Stimulated activated naive B cell treated with anti-CD40 and anti-IgM and Interleukin-4, amounts not matched to agents 10 μg/mL and 1 μg/mL and 100 μg/mL, for 72 hours (primary cell): ENCODE data around the gene IGLL1.
"Not testable (repeated sequence)": the region's sequence is repeated elsewhere in the genome, so short reads cannot be mapped to it uniquely, and the experiment has no call there.

Experiments used
- ATAC-seq, 2 donors: fragments of 150-1000 bp; cut with Tn5 transposase; replicated peaks; 2 replicates each; pipeline ENCODE4 v1.10.0; 2021; ENCODE audit warnings: moderate library complexity in 1 of 2
- DNase-seq: peaks from one replicate; pipeline ENCODE4 v3.0.0; 2021
- H3K27ac Mint-ChIP-seq: one replicate; pipeline ENCODE4 v1.8.0; 2022; ENCODE audit warnings: mild to moderate bottlenecking, mixed read lengths
- H3K27me3 Mint-ChIP-seq, 2 donors: one replicate each; pipeline ENCODE4 v1.8.0; 2022; ENCODE audit warnings: mixed read lengths in 2 of 2
- H3K36me3 Mint-ChIP-seq, 2 donors: one replicate each; pipeline ENCODE4 v1.8.0; 2022; ENCODE audit warnings: mixed read lengths in 2 of 2, mild to moderate bottlenecking in 1 of 2
- H3K4me1 Mint-ChIP-seq, 2 donors: one replicate each; pipeline ENCODE4 v1.8.0; 2022; ENCODE audit warnings: mixed read lengths in 2 of 2, mild to moderate bottlenecking in 1 of 2
- H3K4me3 Mint-ChIP-seq, 2 donors: one replicate each; pipeline ENCODE4 v1.8.0; 2022; ENCODE audit warnings: mild to moderate bottlenecking in 2 of 2, mixed read lengths in 2 of 2, moderate library complexity in 1 of 2
- H3K9me3 Mint-ChIP-seq, 2 donors: one replicate each; pipeline ENCODE4 v1.8.0; 2022; ENCODE audit warnings: mixed read lengths in 2 of 2, mild to moderate bottlenecking in 1 of 2

Gene IGLL1

GRCh38 chr22:23604939-23605712 lies 25.0 kb upstream of the IGLL1 start:
- Mint-ChIP-seq H3K27me3 (no peaks in the 10 kb centered on the region), H3K36me3 (no peaks in the 10 kb centered on the region), H3K4me3 (no peak overlapping the region), H3K4me1 (no peaks in the 10 kb centered on the region), H3K9me3 (no peaks in the 10 kb centered on the region), H3K27ac (no peak overlapping the region)
- ATAC-seq: no peak
- DNase-seq: no peak

GRCh38 chr22:23603266-23603665 lies 23.2 kb upstream of the IGLL1 start:
- ATAC-seq (no peak), DNase-seq (no peak)
- Mint-ChIP-seq H3K27ac (no peak overlapping the region), H3K36me3 (no peaks in the 10 kb centered on the region), H3K9me3 (no peaks in the 10 kb centered on the region), H3K4me1 (no peaks in the 10 kb centered on the region), H3K4me3 (no peak overlapping the region), H3K27me3 (no peaks in the 10 kb centered on the region)

GRCh38 chr22:23598805-23599518 lies 18.9 kb upstream of the IGLL1 start:
- Mint-ChIP-seq H3K9me3 (no peaks in the 10 kb centered on the region), H3K27me3 (no peaks in the 10 kb centered on the region), H3K4me1 (peaks cover 13% of the 10 kb centered on the region in 2 donors), H3K4me3 (no peak overlapping the region), H3K36me3 (no peaks in the 10 kb centered on the region), H3K27ac (no peak overlapping the region)
- DNase-seq: no peak
- ATAC-seq: no peak

DNA sequence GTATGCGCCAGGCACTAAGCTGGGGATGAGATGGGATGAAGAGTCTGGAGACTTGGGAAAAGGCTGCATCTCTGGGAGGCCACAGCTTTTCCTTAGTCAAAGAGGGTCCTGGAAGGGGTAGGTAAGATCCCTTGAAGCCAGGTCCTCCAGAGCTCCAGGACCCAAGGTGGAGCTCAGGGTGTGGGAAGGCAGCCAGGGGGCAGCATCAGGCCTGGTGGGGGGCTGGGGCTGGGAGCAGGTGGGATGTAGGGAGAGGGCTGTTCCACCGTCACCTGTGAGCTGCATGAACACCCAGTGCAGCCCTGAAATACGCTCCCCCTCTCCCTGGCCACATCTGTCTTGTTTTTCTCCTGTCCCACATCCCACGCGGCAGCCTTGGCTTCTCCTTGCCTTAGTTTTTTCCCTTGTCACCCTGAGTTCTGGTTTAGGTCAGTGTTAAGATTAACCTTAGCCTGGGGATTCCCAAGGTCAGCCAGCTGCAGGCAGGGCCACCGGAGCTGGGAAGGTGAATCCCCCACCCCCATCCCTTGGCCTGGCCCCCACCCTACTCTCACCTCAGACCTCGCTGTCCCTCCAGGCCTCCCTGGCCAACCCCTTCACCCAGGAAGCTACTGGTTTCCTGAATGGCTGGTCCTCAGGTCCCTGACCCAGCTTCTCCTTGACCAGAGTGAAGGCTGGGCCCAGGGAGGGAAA lies 17.6 kb upstream of the IGLL1 start:
- H3K9me3 Mint-ChIP-seq, H3K27ac Mint-ChIP-seq, H3K27me3 Mint-ChIP-seq, H3K4me3 Mint-ChIP-seq, DNase-seq, H3K36me3 Mint-ChIP-seq: not testable (repeated sequence)
- peaks cover 13 to 16% of the 10 kb centered on the region in 2 donors for H3K4me1 Mint-ChIP-seq
- ATAC-seq: peak; percentile 35 to 59

DNA sequence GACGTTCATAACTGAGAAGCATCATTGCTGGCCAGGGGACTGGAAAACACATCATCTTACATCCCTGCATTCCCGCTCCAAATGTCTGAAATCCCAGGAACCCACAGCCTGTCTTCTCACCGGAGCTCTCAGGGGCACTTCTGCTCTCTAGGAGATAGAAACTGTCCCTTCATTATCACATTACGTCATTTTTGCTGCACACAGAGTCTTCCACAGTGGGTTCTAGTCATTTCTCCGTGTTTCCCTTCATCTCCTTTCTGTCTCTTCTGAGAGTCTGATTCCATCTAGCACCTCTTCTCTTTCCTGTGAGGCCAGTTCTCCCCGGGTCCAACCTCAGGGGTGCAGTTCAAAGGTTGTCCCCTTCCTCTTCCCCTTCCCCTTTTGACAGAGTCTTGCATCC lies 15.8 kb upstream of the IGLL1 start:
- H3K9me3 Mint-ChIP-seq: not testable (repeated sequence)

GRCh38 chr22:23591846-23592245 lies 11.8 kb upstream of the IGLL1 start:
- H3K4me3 Mint-ChIP-seq: no peak overlapping the region
- H3K27ac Mint-ChIP-seq: no peak overlapping the region
- DNase-seq: no peak
- no peaks in the 10 kb centered on the region for H3K27me3 Mint-ChIP-seq
- H3K9me3 Mint-ChIP-seq: no peaks in the 10 kb centered on the region
- H3K4me1 Mint-ChIP-seq: peaks cover 16 to 27% of the 10 kb centered on the region in 2 donors
- peaks cover 0 to 5% of the 10 kb centered on the region in 2 donors for H3K36me3 Mint-ChIP-seq
- ATAC-seq: no peak

More for the DNA sequence above, 15.8 kb upstream of the IGLL1 start:
- DNase-seq, H3K27me3 Mint-ChIP-seq, ATAC-seq, H3K27ac Mint-ChIP-seq, H3K36me3 Mint-ChIP-seq, H3K4me3 Mint-ChIP-seq: not testable (repeated sequence)
- peaks cover 17 to 19% of the 10 kb centered on the region in 2 donors for H3K4me1 Mint-ChIP-seq

DNA sequence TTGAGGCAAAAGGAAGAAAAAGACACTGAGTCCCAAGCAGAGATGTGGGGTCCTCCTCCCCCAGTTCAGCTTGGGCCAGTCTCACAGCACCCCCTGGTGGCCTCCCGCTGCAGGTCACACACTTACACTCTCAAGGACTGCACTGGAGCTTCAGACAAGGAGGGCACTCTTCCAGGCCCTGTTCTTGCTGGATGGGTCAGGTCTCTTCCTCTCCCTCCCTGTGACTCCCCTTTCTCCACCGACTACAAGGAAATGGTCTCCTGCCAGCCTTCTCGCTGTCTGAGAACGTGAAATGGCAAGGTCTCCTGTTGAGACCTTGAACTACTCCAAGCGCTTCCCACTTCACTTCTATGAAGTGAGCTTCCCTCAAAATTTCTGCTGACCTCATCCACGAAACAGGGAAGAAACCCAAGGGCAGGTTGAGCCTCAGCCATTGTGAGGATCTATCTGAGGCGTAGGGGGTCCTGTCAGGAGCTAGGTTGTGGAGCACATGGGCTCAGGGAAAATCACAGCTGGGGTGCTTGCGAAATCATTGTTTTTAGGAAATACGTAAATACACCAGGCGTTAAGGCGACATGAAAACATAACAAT lies 11.2 kb upstream of the IGLL1 start:
- H3K27ac Mint-ChIP-seq: no peak overlapping the region
- peaks cover 0 to 5% of the 10 kb centered on the region in 2 donors for H3K36me3 Mint-ChIP-seq
- H3K4me1 Mint-ChIP-seq: peaks cover 16 to 27% of the 10 kb centered on the region in 2 donors
- no peaks in the 10 kb centered on the region for H3K9me3 Mint-ChIP-seq
- DNase-seq (peak; percentile 28), ATAC-seq (peak; percentile 72 to 82)
- H3K4me3 Mint-ChIP-seq: no peak overlapping the region
- no peaks in the 10 kb centered on the region for H3K27me3 Mint-ChIP-seq

DNA sequence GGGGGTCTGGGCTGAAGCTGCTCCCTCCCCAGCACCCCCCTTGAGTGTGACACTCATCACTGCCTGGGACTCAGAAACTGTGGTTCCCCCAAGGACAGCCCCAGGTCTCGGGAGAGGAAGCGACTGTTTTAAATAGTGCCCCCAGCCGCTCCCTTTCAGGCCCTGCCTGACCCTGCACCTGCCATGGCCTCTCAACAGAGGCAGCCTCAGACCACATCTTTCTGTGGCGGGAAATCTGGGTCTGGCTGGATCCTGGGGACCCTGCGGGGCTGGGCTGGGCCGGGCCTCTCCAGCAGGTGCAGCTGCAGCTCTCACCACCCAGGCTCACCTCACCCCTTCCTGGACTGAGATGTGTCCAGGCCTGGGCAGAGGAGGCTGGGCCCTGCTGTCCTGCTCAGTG lies 3.7 kb upstream of the IGLL1 start:
- DNase-seq (no peak), ATAC-seq (peak; percentile 63 to 71)
- H3K9me3 Mint-ChIP-seq: no peaks in the 10 kb centered on the region
- H3K4me3 Mint-ChIP-seq: no peak overlapping the region
- H3K36me3 Mint-ChIP-seq: no peaks in the 10 kb centered on the region
- H3K27ac Mint-ChIP-seq: no peak overlapping the region
- H3K27me3 Mint-ChIP-seq: peaks cover 16 to 38% of the 10 kb centered on the region in 2 donors
- H3K4me1 Mint-ChIP-seq: peaks cover 24 to 57% of the 10 kb centered on the region in 2 donors

- ATAC-seq (peak; percentile 13 to 15), DNase-seq (no peak)
- Mint-ChIP-seq H3K4me1 (peaks cover 26 to 58% of the 10 kb centered on the region in 2 donors), H3K36me3 (no peaks in the 10 kb centered on the region), H3K27ac (no peak overlapping the region), H3K27me3 (peaks cover 19 to 44% of the 10 kb centered on the region in 2 donors), H3K4me3 (no peak overlapping the region), H3K9me3 (no peaks in the 10 kb centered on the region)
Observed at GRCh38 chr22:23583153-23583552, 3.1 kb upstream of the IGLL1 start.

DNA sequence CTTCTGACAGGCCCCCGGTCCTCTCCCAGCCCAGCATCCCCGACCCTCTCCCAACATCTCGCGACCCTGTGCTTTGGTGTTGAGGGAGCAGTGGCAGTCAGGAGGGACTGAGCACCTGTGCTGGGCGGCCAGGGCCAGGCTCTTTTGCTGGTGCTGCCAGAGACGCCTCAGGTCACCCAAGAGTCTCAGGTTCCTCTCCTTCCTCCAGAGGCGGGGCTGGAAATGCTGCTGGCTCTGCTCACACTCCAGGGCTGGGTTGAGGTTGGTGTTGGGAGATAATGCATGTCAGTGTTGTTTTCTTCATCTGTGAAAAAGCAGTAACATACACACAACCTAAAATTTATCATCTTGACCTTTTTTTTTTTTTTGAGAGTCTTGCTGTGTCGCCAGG lies 1.2 kb upstream of the IGLL1 start:
- H3K27ac Mint-ChIP-seq: peak overlapping the region; percentile 51
- no peaks in the 10 kb centered on the region for H3K9me3 Mint-ChIP-seq
- ATAC-seq (no peak), DNase-seq (no peak)
- no peaks in the 10 kb centered on the region for H3K36me3 Mint-ChIP-seq
- H3K27me3 Mint-ChIP-seq: peaks cover 29 to 52% of the 10 kb centered on the region in 2 donors
- peaks cover 32 to 67% of the 10 kb centered on the region in 2 donors for H3K4me1 Mint-ChIP-seq
- no peak overlapping the region for H3K4me3 Mint-ChIP-seq

DNA sequence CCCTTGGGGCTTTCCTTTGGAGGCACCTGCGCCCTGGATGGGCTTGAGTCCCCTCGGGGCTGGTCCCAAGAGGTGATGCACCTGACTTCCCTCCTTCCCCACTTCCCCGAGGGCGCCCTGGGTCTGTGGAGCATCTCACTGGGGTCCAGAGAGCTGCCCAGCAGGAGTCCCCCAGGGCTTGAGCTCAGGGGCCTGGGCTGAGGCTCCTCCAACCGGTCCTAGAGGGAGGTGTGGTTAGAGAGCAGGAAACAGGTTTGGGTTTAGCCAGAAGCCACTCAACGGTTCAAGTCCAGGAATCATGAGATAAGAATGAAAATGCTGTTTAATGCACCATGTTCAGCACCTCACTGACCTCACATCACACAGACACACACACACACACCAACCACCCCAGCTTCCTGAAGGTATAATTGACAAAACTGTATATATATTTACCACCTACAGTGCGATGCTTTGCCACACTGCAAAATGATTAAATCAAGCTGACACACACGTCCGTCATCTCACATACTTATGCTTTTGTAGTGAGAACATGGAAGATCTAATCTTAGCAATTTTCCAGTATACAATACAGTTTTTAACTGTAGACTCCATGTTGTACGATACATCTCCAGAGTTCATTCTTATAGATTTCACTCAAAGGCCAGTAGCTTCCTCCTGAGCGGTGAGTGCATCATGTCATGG lies 628 bp upstream of the IGLL1 start:
- ATAC-seq (peak in 1 of 2 donors; percentile 24), DNase-seq (no peak)
- peaks cover 33 to 52% of the 10 kb centered on the region in 2 donors for H3K27me3 Mint-ChIP-seq
- no peak overlapping the region for H3K4me3 Mint-ChIP-seq
- no peaks in the 10 kb centered on the region for H3K9me3 Mint-ChIP-seq
- H3K27ac Mint-ChIP-seq: no peak overlapping the region
- no peaks in the 10 kb centered on the region for H3K36me3 Mint-ChIP-seq
- peaks cover 32 to 67% of the 10 kb centered on the region in 2 donors for H3K4me1 Mint-ChIP-seq

DNA sequence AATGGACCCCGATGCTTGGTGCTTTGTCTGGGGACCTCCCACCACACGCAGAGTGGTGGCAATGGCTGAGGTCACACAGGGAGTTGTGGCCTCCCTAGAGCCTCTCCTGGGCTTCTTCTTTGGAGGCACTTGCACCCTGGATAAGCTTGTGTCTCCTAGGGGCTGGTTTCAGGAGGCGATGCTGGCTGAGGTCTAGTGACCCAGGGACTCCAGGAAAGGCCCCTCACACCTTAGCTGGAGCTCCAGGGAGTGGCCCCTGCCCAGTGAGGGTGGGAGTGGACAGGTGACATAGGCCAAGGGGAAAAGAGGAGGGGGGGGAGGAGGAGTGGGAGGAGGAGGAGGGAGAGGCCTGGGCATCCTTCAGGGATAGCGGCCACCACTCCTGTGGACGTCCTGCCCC lies 810 bp downstream of the IGLL1 start:
- no peak for ATAC-seq
- no peak overlapping the region for H3K27ac Mint-ChIP-seq
- peaks cover 31 to 59% of the 10 kb centered on the region in 2 donors for H3K4me1 Mint-ChIP-seq
- H3K27me3 Mint-ChIP-seq: peaks cover 26 to 45% of the 10 kb centered on the region in 2 donors
- no peak for DNase-seq
- no peaks in the 10 kb centered on the region for H3K9me3 Mint-ChIP-seq
- H3K36me3 Mint-ChIP-seq: no peaks in the 10 kb centered on the region
- no peak overlapping the region for H3K4me3 Mint-ChIP-seq

DNA sequence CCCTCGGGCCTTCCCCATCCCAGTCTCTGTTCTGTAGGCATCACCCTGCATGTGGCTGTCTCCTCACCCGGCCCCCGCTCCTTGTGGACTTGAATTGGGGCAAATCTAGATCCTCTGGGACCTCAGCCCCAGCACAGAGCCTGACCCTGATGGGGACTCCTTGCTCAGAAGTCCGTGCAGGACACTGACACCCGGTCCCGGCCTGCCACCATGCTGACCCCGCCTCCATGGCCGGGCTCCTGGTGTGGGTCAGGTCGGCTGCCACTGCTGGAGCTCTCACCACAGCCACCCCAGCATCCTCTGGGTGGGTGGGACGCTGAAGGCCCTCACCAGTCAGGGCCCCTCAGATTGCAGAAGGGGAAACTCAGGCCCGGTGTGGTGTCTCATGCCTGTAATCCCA lies 1.8 kb downstream of the IGLL1 start:
- Mint-ChIP-seq H3K36me3 (no peaks in the 10 kb centered on the region), H3K9me3 (no peaks in the 10 kb centered on the region), H3K4me3 (no peak overlapping the region), H3K27me3 (peaks cover 24 to 39% of the 10 kb centered on the region in 2 donors), H3K27ac (no peak overlapping the region), H3K4me1 (peaks cover 24 to 50% of the 10 kb centered on the region in 2 donors)
- DNase-seq (no peak), ATAC-seq (no peak)

DNA sequence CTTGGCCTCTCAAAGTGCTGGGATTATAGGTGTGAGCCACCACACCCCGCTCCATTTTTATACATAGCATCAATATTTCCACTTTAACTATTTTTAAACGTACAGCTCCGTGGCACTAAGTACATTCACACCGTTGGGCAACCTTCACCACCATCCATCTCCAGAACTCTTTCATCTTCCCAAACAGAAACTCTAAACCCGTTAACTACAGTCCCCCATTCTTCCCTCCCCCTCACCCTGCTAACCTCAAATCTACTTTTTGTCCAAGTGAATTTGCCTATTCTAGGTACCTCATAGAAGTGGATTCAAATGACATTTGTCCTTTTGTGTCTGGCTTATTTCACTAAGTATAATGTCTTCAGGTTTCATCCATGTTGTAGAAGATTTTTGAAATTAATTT lies 3.4 kb downstream of the IGLL1 start:
- Mint-ChIP-seq H3K27me3 (peaks cover 24 to 31% of the 10 kb centered on the region in 2 donors), H3K4me1 (peaks cover 22 to 44% of the 10 kb centered on the region in 2 donors), H3K4me3 (no peak overlapping the region), H3K36me3 (no peaks in the 10 kb centered on the region), H3K27ac (no peak overlapping the region), H3K9me3 (peaks cover 0 to 2% of the 10 kb centered on the region in 2 donors)
- ATAC-seq (no peak), DNase-seq (no peak)
